Calu3 (cell line): ENCODE results near the gene IL17REL. TPM values are rescaled to one million over a fixed set of nuclear protein-coding genes. Genes with fewer than 3 reads are reported as not detected.

ENCODE experiments used
- BruUV-seq: library from RNA; stranded (reverse); fragments of 400-500 nt; replicated peaks from 2 replicates; lab custom pipeline; 2021; lab: Mats Ljungman, UMichigan
- CTCF ChIA-PET: fragments of 300-600 bp; sonication (Branson Sonifier 250); formaldehyde crosslinking; loops from one replicate; lab custom pipeline; 2022; ENCODE audit warnings: antibody characterized with exemption; lab: Charles Lee
- DNase-seq: peaks from one replicate; pipeline ENCODE4 v3.0.0; 2022
- H3K27ac Mint-ChIP-seq: one replicate; pipeline ENCODE4 v1.8.0; 2022; ENCODE audit warnings: mixed read lengths; ENCODE audit not compliant: unreplicated experiment
- H3K27me3 Mint-ChIP-seq: one replicate; pipeline ENCODE4 v1.8.0; 2022; ENCODE audit warnings: mixed read lengths; ENCODE audit not compliant: unreplicated experiment
- H3K36me3 Mint-ChIP-seq: one replicate; pipeline ENCODE4 v1.8.0; 2022; ENCODE audit warnings: mild to moderate bottlenecking, moderate library complexity, mixed read lengths; ENCODE audit not compliant: insufficient read depth, unreplicated experiment
- H3K4me1 Mint-ChIP-seq: one replicate; pipeline ENCODE4 v1.8.0; 2022; ENCODE audit warnings: mild to moderate bottlenecking, low read depth, mixed read lengths; ENCODE audit not compliant: unreplicated experiment
- H3K4me3 Mint-ChIP-seq: one replicate; pipeline ENCODE4 v1.8.0; 2022; ENCODE audit warnings: mild to moderate bottlenecking, low read depth, moderate library complexity, mixed read lengths; ENCODE audit not compliant: unreplicated experiment
- H3K9me3 Mint-ChIP-seq: one replicate; pipeline ENCODE4 v1.8.0; 2022; ENCODE audit warnings: low read depth, mixed read lengths; ENCODE audit not compliant: unreplicated experiment
- intact Hi-C: fragments of 100-400 bp; cut with micrococcal nuclease; formaldehyde crosslinking; loops from one replicate; pipeline ENCODE4 v1.10.0; 2022; ENCODE audit not compliant: unreplicated experiment
- total RNA-seq: library from RNA; stranded (reverse); gene quantifications from 2 replicates; pipeline ENCODE4 v1.2.3, GENCODE V29; 2022
- TF ChIP-seq, protein P1 (sequence below): fragments of 200-600 bp; IDR thresholded peaks from one replicate; pipeline ENCODE4 v1.8.0; 2022; ENCODE audit warnings: antibody characterized with exemption; ENCODE audit not compliant: unreplicated experiment

The IL17REL gene
- total RNA-seq, 1 experiment from 2014 or later = not detected

DNA sequence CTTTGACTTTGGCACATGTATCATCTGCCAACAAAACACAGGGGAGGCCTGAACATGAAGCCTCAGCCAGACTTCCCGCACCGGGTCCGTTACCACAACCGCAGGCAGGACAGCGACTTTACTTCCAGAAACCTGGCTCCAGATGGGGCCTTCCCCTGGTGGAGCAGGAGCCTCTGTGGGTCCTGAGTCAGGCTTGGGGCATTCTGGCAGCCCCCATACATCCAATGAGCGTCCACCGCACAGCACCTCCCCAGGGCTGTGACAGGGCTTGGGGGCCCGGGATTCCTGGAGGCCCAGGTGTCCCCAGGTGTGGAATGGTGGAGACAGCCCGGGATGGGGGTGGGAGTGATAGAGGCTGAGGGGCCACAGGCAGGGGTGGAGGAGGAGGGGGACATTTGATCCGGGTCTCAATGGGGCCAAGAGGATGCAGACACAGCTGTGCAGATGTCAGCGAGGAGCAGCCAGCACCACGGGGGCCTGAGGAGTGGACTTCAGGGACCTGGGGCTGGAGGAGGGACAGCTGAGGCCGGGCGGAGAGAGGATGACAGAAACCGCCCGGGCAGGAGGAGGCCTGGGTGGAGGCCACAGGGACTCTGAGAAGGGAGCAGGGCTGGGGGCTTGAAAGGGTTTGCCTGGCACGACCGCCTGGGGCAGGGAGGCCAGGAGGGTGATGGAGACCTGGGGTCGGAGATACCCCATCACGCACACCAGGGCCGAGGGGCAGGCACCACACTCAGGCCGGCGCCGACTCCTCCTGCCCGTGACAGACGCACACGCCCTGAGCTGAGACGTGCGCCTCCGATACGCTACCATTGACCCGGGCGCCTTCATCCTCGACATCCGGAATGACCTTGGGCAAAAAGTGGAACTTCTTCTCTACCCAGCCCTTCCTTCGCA is 37.0 kb upstream of the IL17REL start:
- Mint-ChIP-seq H3K9me3 (peaks cover 4% of the 10 kb centered on the region), H3K27ac (no peak overlapping the region), H3K27me3 (peaks cover 78% of the 10 kb centered on the region), H3K4me3 (no peak overlapping the region), H3K4me1 (no peaks in the 10 kb centered on the region), H3K36me3 (no peaks in the 10 kb centered on the region)
- intact Hi-C loops = no loop called here
- BruUV-seq = no TSS peak
- CTCF ChIA-PET = no interaction called here
- TF ChIP-seq, protein P1, sequence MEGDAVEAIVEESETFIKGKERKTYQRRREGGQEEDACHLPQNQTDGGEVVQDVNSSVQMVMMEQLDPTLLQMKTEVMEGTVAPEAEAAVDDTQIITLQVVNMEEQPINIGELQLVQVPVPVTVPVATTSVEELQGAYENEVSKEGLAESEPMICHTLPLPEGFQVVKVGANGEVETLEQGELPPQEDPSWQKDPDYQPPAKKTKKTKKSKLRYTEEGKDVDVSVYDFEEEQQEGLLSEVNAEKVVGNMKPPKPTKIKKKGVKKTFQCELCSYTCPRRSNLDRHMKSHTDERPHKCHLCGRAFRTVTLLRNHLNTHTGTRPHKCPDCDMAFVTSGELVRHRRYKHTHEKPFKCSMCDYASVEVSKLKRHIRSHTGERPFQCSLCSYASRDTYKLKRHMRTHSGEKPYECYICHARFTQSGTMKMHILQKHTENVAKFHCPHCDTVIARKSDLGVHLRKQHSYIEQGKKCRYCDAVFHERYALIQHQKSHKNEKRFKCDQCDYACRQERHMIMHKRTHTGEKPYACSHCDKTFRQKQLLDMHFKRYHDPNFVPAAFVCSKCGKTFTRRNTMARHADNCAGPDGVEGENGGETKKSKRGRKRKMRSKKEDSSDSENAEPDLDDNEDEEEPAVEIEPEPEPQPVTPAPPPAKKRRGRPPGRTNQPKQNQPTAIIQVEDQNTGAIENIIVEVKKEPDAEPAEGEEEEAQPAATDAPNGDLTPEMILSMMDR = no peak
- DNase-seq = no peak

DNA sequence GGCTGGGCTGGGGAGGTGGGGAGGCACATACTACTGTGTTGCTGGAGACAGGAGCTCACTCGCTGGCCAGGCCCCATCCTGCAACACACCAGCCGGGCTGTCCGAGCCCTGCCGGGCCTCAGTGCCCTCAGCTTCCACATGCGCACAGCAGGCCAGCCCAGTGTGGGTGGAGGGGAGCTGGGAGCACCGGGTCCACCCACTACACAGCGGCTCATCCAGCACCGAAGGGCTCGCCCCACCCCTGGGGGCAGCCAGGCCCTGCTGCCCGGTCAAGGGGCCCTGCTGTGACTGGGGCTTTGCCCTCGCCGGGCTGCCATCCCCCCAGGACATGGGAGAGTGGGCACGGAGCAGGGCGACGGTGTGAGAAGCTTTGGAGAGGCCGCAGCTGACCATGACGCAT is 36.3 kb upstream of the IL17REL start:
- H3K4me3 Mint-ChIP-seq = no peak overlapping the region
- CTCF ChIA-PET = interaction anchor here (1.0 kb wide), 1 partner anchor 100 kb away, joined by 3 read pairs; no protein-coding TSS in a partner anchor
- H3K4me1 Mint-ChIP-seq = no peaks in the 10 kb centered on the region
- peaks cover 2% of the 10 kb centered on the region for H3K9me3 Mint-ChIP-seq
- H3K36me3 Mint-ChIP-seq = no peaks in the 10 kb centered on the region
- intact Hi-C loops = no loop called here
- BruUV-seq = no TSS peak
- DNase-seq = no peak
- peaks cover 78% of the 10 kb centered on the region for H3K27me3 Mint-ChIP-seq
- TF ChIP-seq, protein P1 = no peak
- no peak overlapping the region for H3K27ac Mint-ChIP-seq

DNA sequence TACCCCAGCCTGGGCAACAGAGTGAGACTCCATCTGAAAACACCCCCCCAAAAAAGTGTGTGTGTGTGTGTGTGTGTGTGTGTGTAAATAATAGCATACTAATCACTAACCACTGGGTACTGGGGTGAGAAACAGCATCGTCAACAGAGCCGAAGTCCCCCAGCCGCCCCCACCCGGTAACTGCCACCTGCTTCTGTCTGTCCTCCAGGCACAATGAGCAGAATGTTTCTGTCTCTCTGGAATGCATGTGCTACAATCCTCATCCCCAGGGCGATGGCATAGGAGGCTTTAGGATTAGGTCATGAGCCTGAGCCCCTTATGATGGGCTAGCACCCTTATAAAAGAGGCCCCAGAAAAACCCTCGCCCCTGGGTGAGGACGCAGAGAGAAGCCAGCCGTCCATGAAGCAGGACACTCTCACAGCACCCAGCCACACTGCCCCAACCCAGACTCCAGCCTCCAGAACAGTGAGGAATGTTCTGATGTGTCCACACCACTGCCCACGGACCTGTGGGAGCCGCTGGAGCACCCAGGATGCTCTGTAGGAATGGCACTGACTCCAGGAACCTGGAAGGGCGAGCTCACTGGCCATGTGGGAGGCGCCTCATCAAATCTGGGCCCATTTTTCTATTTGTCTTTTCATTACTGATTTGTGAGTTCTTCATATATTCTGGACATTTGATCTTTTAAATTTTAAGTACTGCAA is 35.6 kb upstream of the IL17REL start:
- H3K9me3 Mint-ChIP-seq = peaks cover 4% of the 10 kb centered on the region
- no peak overlapping the region for H3K27ac Mint-ChIP-seq
- H3K36me3 Mint-ChIP-seq = peaks cover 5% of the 10 kb centered on the region
- TF ChIP-seq, protein P1 = no peak
- H3K27me3 Mint-ChIP-seq = peaks cover 78% of the 10 kb centered on the region
- DNase-seq = no peak
- no peaks in the 10 kb centered on the region for H3K4me1 Mint-ChIP-seq
- intact Hi-C loops = no loop called here
- CTCF ChIA-PET = interaction anchor here (1.0 kb wide), 1 partner anchor 101 kb away, joined by 3 read pairs; no protein-coding TSS in a partner anchor
- no TSS peak for BruUV-seq
- no peak overlapping the region for H3K4me3 Mint-ChIP-seq

DNA sequence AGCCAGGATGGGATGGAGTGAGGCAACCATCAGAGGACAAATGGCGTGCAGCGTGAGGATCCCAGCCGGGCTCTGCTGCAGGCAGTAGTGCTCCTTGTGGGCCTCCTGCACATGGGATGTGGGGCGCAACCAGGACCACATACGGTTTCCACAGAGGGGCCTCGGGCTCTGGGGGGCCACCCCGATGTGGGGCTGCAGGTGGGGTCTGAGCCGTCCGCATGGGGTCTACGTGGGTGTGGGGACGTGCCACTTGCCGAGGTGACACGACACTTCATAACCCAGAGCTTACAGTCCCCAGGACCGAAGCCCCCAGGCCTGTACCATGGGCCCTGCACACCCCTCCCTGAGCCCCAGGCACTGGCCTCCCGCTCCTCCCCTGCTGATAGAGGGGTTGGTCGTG is 34.8 kb upstream of the IL17REL start:
- BruUV-seq = no TSS peak
- Mint-ChIP-seq H3K27me3 (peaks cover 78% of the 10 kb centered on the region), H3K4me1 (no peaks in the 10 kb centered on the region), H3K4me3 (no peak overlapping the region), H3K36me3 (peaks cover 5% of the 10 kb centered on the region), H3K27ac (no peak overlapping the region), H3K9me3 (peaks cover 7% of the 10 kb centered on the region)
- intact Hi-C loops = no loop called here
- TF ChIP-seq, protein P1 = no peak
- DNase-seq = no peak
- CTCF ChIA-PET = no interaction called here
